SIG-M5 (cell line): Measurements from ENCODE around the gene ZNF462.

Source experiments
- DNase-seq: peaks from one replicate; lab custom pipeline; 2025; lab: John Stamatoyannopoulos, UW

ZNF462 gene

GRCh38 chr9:107005201-107005600, 142.2 kb downstream of the ZNF462 start:
- no peak for DNase-seq

- DNase-seq, result no peak
These were observed 144.4 kb downstream of the ZNF462 start for GRCh38 chr9:107007402-107007801.

DNA sequence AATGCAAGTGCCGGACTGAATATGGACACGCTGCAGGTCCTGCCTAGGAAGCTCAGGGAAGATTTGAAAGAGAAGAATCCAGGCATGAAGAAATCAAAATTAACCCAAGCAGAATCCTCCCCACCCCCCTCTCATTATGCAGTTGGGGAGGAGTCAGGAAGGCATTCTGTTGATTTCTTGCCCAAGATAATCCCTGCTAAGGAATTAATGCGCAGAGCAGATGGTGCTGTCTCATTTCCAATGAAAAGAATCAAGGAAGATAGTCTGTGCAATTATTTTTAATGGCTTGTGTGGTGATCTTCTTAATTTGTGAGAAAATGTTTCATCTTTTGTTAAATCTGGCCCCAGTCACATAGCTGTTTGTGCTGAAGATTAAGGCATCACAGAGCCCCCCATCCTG, 145.0 kb downstream of the ZNF462 start:
- DNase-seq, result no peak

GRCh38 chr9:107008447-107008846, 145.5 kb downstream of the ZNF462 start:
- DNase-seq, result no peak

DNA sequence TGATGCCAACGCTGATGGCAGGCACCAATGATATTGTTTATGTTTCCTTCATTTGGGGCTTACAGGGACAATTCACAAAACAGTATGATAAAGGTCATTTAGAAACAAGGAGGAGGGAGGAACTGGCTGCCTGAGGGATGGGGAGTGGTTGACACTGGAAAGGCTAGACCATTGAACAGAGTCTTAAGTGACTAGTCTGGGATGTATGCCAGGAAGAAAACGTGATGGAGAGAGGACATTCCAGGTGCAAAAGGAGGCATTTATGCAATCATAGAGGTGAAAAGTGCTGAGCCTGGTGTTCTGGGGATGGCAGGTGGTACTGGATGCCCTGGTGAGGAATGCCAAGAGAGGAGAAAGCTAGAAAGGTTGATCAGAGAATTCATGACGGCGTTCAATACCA, 153.4 kb downstream of the ZNF462 start:
- DNase-seq, result no peak

GRCh38 chr9:107018861-107019545, 156.0 kb downstream of the ZNF462 start:
- no peak for DNase-seq

- no peak for DNase-seq
These were observed 157.1 kb downstream of the ZNF462 start for GRCh38 chr9:107020040-107020530.

GRCh38 chr9:107024193-107024592, 161.2 kb downstream of the ZNF462 start:
- no peak for DNase-seq

GRCh38 chr9:107025260-107026035, 162.5 kb downstream of the ZNF462 start:
- DNase-seq, result no peak

GRCh38 chr9:107029146-107029545, 166.2 kb downstream of the ZNF462 start:
- DNase-seq, result no peak

DNA sequence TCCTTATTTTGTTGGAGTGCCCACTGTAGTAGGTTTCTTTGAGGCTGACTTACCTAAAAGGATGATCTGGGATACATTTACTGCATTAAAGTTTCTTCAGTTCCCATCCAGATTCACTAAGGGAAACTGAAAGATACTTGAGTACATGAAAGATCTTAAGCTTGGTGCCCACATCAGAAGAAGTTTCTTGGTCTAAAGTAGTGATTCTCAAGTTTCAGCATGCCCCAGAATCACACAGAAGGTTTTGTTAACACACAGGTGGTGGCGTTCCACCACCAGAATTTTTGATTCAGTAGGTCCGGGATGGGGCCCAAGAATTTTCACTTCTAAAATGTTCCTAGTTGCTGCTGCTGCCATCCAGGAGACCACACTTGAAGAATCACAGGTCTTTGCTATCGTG, 171.0 kb downstream of the ZNF462 start:
- DNase-seq, result no peak

DNA sequence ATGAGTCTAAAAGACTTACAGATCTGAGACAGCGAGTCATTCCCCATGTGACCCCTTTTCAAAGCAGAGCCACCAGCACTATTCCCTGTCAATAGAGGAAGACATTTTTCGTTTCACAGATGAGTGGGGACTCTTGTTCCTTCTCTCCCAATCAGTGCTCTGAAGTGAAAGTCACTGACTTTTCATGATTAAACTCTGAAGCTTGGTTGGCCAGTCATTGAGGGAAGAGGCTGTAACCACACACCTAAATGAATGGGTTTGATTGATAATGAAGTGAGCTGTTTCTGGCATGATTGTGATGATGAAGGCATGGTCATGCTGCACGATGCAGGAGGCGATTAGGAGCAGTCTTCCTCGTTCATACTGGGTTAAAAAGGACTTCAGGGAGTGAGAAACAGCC, 171.9 kb downstream of the ZNF462 start:
- DNase-seq, result no peak

DNA sequence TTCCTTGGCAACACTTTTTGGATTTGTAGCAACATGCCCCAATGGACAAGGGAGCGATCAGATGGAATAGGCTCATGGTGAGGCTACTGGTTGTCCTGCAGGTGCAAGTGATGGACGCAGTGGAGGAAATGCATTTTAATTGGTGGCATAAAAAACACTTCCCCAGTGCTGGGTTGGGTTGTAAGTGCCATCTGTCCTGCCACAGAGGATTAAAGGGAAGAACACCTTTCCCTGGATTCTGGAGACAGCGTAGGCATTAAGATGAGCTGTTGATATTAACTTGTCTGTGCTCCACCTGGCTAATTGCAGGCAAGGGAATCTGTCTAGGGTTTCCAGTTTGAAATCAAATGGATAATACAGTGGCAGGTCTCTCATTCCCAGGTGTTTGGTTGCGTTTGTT, 173.4 kb downstream of the ZNF462 start:
- DNase-seq, result no peak

- DNase-seq, result no peak
These were observed 176.6 kb downstream of the ZNF462 start for GRCh38 chr9:107039542-107039941.

DNA sequence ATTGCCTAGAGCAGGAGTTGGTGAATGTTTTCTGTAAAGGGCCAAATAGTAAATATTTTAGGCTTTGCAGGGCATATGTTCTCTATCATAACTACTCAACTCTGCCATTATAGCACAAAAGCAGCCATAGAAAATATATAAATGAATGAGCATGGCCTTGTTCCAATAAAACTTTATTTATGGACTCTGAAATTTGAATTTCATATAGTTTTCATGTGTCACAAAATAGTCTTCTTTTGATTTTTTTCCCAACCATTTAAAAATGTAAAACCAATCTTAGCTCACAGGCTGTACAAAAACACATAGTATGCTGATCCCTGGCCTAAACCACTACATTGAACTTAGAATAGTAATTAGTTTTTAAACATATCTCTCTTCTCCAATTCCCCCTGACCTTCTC, 179.6 kb downstream of the ZNF462 start:
- DNase-seq, result no peak

GRCh38 chr9:107043886-107044285, 180.9 kb downstream of the ZNF462 start:
- no peak for DNase-seq

DNA sequence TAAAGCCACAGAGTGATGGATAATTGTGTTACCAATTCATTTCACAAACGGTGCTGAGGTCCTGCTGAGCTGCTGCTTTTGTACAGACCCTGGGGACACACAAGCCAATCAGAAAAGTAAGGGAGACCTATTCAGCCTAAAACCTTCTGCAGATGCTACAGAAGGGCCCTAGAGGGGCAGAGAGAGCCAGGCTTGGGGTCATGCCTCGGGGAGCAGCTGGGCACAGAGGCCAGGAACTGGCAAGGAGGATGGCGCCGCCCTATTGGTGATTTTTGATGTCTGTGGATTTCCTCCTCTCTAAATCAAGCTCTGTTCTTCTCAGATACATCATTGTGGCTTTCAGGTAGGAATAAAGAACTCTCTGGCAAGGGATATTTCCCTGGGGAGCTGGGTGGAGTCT, 181.9 kb downstream of the ZNF462 start:
- no peak for DNase-seq

- no peak for DNase-seq
These were observed 183.7 kb downstream of the ZNF462 start for GRCh38 chr9:107046692-107047091.

DNA sequence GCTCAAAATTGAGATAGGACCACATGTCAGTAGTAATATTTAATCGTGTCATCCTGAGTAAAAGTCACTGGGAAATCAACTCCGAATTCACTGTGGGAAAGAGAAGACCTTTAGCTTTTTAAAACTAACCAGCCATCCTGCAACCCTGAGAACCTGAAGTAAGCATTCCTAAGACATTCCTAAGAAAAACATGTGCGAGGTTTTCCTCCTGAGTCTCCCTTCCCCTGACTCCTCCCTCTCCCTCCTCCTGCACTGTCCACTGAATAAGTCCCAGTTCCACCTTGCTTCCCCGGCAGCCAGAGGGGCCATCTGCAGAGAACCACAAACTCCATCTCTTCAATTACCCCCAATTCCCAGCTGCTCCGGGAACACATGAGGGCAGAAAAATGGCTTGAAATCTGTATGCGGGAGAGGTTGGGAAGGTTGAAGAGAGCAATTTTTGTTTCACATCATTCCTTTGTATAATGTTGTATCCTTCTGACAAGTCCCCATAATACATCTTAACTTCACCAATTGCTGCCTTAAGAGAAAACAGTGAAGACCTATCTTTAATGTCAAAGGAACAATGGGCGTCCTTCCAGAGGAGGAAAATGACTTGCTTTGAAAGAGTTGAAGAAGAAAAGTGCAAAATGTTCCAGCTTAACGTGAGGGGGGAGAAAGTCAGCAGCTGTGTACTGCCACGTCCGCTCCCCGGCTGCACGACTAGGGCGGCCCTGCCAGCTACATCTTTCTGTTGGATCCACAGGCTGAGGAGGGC, 186.3 kb downstream of the ZNF462 start:
- no peak for DNase-seq

- no peak for DNase-seq
These were observed 186.8 kb downstream of the ZNF462 start for GRCh38 chr9:107049803-107050184.

GRCh38 chr9:107051392-107051791, 188.4 kb downstream of the ZNF462 start:
- DNase-seq, result no peak

DNA sequence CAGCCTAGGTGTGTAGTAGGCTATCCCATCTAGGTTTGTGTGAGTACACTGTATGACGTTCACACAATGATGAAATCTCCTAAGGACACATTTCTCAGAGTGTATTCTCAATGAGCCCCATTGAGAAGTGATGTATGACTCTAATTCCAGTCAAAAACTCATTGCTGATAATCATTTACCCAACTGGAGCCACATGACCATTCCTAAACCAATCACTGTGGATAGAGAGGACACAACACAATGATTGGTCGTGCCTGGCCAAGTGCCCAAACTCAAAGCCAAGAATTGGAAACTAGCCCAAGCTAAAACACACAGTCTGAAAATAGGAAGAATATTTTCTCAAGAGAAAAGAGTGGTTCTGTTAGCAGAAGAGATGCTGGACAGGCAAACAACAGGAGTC, 191.2 kb downstream of the ZNF462 start:
- no peak for DNase-seq

DNA sequence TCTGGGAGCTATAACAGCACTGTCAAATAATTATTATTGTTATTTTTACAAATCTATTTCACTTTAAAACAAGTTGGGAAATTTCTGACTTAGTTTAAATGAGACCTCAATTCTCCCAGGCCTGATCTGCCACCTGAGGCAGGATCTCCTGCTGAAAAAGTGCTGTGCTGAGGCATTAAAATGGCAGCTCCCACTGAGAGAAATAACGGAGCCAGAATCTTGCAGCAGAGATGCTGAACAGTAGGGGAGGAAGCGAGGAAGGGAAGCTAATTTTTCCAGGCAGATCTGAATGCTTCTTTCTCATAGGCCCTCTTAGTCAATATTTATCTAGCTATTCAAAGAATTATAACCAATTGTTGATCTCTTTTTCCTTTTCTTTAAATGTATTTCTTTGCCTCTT, 196.3 kb downstream of the ZNF462 start:
- DNase-seq, result no peak
